ENCODE measurements around the gene ADAM19.

ADAM19 gene

DNA sequence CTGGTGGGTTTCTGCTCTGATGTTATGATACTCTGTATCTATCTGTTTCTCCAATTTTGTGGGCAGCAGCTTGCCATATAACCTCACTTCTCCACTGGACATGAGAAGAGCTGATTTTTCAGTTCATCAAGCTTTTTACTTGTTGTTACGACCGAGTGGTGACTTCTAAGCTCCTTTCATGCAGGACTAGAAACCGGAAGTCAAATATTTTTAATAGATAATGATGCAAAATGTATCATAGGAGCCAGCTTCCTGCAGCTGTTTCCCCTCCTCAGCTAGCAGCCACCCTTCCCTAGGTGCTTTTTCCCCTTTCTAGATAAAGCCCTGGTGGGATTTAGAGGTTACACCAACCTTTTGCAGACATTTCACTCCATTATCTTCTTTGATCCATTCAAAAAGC lies 17.0 kb upstream of the ADAM19 start:
- Histone ChIP-seq H2AFZ (no peak overlapping the region), H3K36me3 (ENCODE audit: control insufficient read depth, insufficient read depth, low read length) (no peaks in the 10 kb centered on the region), H3K4me1 (no peaks in the 10 kb centered on the region), H3K9me3 (ENCODE audit: control insufficient read depth, low read length) (no peaks in the 10 kb centered on the region), H3K4me3 (ENCODE audit: low read depth, low read length) (no peak overlapping the region), H3K27ac (no peak overlapping the region), H3K4me2 (ENCODE audit: low read length) (no peak overlapping the region), H3K9ac (no peak overlapping the region), H3K79me2 (no peaks in the 10 kb centered on the region), H3K27me3 (ENCODE audit: control insufficient read depth, insufficient read depth, low read length) (no peaks in the 10 kb centered on the region)
- TF ChIP-seq CTCF (IDR thresholded peaks at IDR 0.05): no peak

- no peak overlapping the region for H3K9ac ChIP-seq
- H3K4me3 ChIP-seq (ENCODE audit: low read depth, low read length): no peak overlapping the region
- no peaks in the 10 kb centered on the region for H3K4me1 ChIP-seq
- H2AFZ ChIP-seq: no peak overlapping the region
- no peak overlapping the region for H3K4me2 ChIP-seq (ENCODE audit: low read length)
- no peaks in the 10 kb centered on the region for H3K9me3 ChIP-seq (ENCODE audit: control insufficient read depth, low read length)
- no peak overlapping the region for H3K27ac ChIP-seq
- no peaks in the 10 kb centered on the region for H3K36me3 ChIP-seq (ENCODE audit: control insufficient read depth, insufficient read depth, low read length)
- no peak for TF ChIP-seq CTCF (IDR thresholded peaks at IDR 0.05)
- no peaks in the 10 kb centered on the region for H3K27me3 ChIP-seq (ENCODE audit: control insufficient read depth, insufficient read depth, low read length)
- no peaks in the 10 kb centered on the region for H3K79me2 ChIP-seq
Measured at GRCh38 chr5:157590478-157590877, 14.9 kb upstream of the ADAM19 start.

DNA sequence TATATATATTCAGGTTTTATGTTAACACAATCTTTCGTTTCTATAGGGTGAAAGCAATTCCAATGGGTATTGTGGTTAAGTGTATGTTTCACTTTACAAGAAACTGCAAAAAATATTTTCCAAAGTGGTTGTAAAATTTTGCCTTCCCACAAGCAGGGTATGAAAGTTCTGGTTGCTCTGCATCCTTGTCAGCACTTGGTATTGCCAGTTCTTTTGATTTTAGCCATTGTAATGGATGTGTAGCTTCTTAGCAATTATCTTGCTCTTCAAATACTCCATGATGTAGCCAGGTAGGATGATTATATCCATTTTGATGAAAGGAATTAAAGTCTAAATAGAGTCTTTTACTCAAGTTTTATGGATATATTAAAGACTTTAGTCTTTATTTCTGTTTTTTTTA lies 9.1 kb upstream of the ADAM19 start:
- Histone ChIP-seq H3K9me3 (ENCODE audit: control insufficient read depth, low read length) (no peaks in the 10 kb centered on the region), H3K9ac (no peak overlapping the region), H3K36me3 (ENCODE audit: control insufficient read depth, insufficient read depth, low read length) (no peaks in the 10 kb centered on the region), H3K4me1 (no peaks in the 10 kb centered on the region), H2AFZ (no peak overlapping the region), H3K27ac (no peak overlapping the region), H3K27me3 (ENCODE audit: control insufficient read depth, insufficient read depth, low read length) (no peaks in the 10 kb centered on the region), H3K79me2 (no peaks in the 10 kb centered on the region), H3K4me3 (ENCODE audit: low read depth, low read length) (no peak overlapping the region), H3K4me2 (ENCODE audit: low read length) (no peak overlapping the region)
- TF ChIP-seq CTCF (IDR thresholded peaks at IDR 0.05): no peak

GRCh38 chr5:157582731-157583620 lies 7.4 kb upstream of the ADAM19 start:
- no peak for TF ChIP-seq CTCF (IDR thresholded peaks at IDR 0.05)
- no peaks in the 10 kb centered on the region for H3K27me3 ChIP-seq (ENCODE audit: control insufficient read depth, insufficient read depth, low read length)
- H2AFZ ChIP-seq: no peak overlapping the region

GRCh38 chr5:157581901-157582300 lies 6.3 kb upstream of the ADAM19 start:
- Histone ChIP-seq H2AFZ (no peak overlapping the region), H3K9me3 (ENCODE audit: control insufficient read depth, low read length) (no peaks in the 10 kb centered on the region), H3K79me2 (no peaks in the 10 kb centered on the region), H3K4me3 (ENCODE audit: low read depth, low read length) (no peak overlapping the region), H3K27me3 (ENCODE audit: control insufficient read depth, insufficient read depth, low read length) (no peaks in the 10 kb centered on the region), H3K36me3 (ENCODE audit: control insufficient read depth, insufficient read depth, low read length) (no peaks in the 10 kb centered on the region), H3K27ac (no peak overlapping the region), H3K4me1 (no peaks in the 10 kb centered on the region), H3K4me2 (ENCODE audit: low read length) (no peak overlapping the region), H3K9ac (no peak overlapping the region)
- no peak for TF ChIP-seq CTCF (IDR thresholded peaks at IDR 0.05)

More at GRCh38 chr5:157582731-157583620, 7.4 kb upstream of the ADAM19 start:
- H3K36me3 ChIP-seq (ENCODE audit: control insufficient read depth, insufficient read depth, low read length): no peaks in the 10 kb centered on the region
- no peaks in the 10 kb centered on the region for H3K4me1 ChIP-seq
- no peak overlapping the region for H3K4me2 ChIP-seq (ENCODE audit: low read length)
- no peaks in the 10 kb centered on the region for H3K79me2 ChIP-seq
- no peak overlapping the region for H3K4me3 ChIP-seq (ENCODE audit: low read depth, low read length)
- no peak overlapping the region for H3K27ac ChIP-seq
- H3K9ac ChIP-seq: no peak overlapping the region
- H3K9me3 ChIP-seq (ENCODE audit: control insufficient read depth, low read length): no peaks in the 10 kb centered on the region

All from parathyroid adenoma (tissue), 2 donors.